GM10266 (cell line): ENCODE results near the gene BTBD9.

ENCODE experiments used
- DNase-seq: peaks from one replicate; pipeline ENCODE4 v3.0.0; 2012; ENCODE audit errors: extremely low spot score
- CTCF ChIP-seq: IDR thresholded peaks from 2 replicates; pipeline ENCODE4 v1.5.1; 2012; ENCODE audit warnings: mild to moderate bottlenecking, low read depth; ENCODE audit not compliant: control insufficient read depth, insufficient read depth; ENCODE audit errors: missing control alignments

BTBD9 gene

GRCh38 chr6:38160831-38161230 lies 478.9 kb downstream of the BTBD9 start:
- DNase-seq = no peak
- TF ChIP-seq CTCF = no peak

- DNase-seq = no peak
- TF ChIP-seq CTCF = no peak
Measured at GRCh38 chr6:38159596-38159995, 480.1 kb downstream of the BTBD9 start.

GRCh38 chr6:38158762-38159350 lies 480.9 kb downstream of the BTBD9 start:
- no peak for TF ChIP-seq CTCF

GRCh38 chr6:38157905-38158304 lies 481.8 kb downstream of the BTBD9 start:
- TF ChIP-seq CTCF = no peak
- no peak for DNase-seq

More at GRCh38 chr6:38158762-38159350, 480.9 kb downstream of the BTBD9 start:
- no peak for DNase-seq

GRCh38 chr6:38156818-38157565 lies 482.7 kb downstream of the BTBD9 start:
- DNase-seq = no peak
- TF ChIP-seq CTCF = no peak

- no peak for DNase-seq
- no peak for TF ChIP-seq CTCF
Measured at GRCh38 chr6:38155621-38156204, 484.0 kb downstream of the BTBD9 start.

GRCh38 chr6:38155144-38155543 lies 484.6 kb downstream of the BTBD9 start:
- no peak for DNase-seq
- TF ChIP-seq CTCF = no peak
